Mammary epithelial cell (primary cell): ENCODE measurements around the gene EPHA2.

ENCODE experiments used
- EZH2 ChIP-seq: IDR thresholded peaks from 2 replicates; pipeline ENCODE4 v1.6.1; 2012; ENCODE audit warnings: low read length, inconsistent platforms, borderline replicate concordance
- TF ChIP-seq, protein P1 (sequence below), 2 donors: IDR thresholded peaks in 1 of 2; conservative IDR thresholded peaks in 1 of 2; 2 replicates each; pipeline ENCODE4 v1.5.1; 2011 to 2012; ENCODE audit warnings: inconsistent platforms in 2 of 2, low read length in 2 of 2, mild to moderate bottlenecking in 2 of 2, control low read depth in 1 of 2, low read depth in 1 of 2; ENCODE audit not compliant: insufficient read depth in 1 of 2; ENCODE audit errors: extremely low read depth in 1 of 2

DNA sequence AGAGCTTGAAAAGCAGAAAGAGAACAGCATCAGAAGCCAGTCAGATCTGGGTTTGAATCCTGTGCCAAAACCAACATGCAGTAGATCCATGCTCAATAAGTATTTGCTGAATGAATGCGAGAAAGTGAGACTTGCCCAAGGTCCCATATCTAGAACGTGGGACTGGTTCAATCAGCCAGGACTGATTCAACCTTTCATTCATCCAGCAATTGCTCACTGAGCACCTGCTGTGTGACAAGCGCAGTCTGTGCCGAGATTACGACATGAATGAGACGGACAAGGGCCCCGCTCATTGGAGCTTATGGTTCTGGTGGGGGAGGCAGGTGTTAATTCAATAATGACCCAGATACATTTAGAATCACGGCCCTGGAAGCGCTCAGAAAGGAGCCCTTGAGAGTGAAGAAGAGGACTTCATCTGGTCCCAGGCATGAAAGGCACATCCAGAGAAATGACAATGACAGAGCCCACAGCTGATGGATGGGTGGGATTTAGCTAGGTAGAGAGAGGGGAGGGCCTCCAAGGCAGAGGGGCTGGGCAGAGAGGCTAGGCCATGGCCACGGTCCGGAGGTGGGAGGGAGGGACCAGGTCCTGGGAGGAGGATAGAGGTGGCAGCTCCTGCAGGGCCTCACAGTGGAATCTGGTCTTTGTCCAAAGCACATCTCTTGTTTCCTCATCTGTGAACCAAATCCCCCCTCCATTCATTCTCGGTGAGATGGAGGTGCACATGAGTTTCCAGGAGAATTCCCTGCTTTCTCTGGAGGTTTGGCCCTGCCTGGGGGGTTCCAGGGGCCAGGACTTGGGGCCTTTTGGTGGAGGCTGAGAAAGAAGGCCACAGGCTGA is 78.2 kb downstream of the EPHA2 start:
- no peak for TF ChIP-seq EZH2
- TF ChIP-seq, protein P1, sequence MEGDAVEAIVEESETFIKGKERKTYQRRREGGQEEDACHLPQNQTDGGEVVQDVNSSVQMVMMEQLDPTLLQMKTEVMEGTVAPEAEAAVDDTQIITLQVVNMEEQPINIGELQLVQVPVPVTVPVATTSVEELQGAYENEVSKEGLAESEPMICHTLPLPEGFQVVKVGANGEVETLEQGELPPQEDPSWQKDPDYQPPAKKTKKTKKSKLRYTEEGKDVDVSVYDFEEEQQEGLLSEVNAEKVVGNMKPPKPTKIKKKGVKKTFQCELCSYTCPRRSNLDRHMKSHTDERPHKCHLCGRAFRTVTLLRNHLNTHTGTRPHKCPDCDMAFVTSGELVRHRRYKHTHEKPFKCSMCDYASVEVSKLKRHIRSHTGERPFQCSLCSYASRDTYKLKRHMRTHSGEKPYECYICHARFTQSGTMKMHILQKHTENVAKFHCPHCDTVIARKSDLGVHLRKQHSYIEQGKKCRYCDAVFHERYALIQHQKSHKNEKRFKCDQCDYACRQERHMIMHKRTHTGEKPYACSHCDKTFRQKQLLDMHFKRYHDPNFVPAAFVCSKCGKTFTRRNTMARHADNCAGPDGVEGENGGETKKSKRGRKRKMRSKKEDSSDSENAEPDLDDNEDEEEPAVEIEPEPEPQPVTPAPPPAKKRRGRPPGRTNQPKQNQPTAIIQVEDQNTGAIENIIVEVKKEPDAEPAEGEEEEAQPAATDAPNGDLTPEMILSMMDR (conservative IDR thresholded peaks at IDR 0.05 in 1 of 2, IDR thresholded peaks at IDR 0.05 in 1 of 2; ENCODE audit: extremely low read depth in 1 of 2, insufficient read depth in 1 of 2, low read depth in 1 of 2, low read length in 2 of 2), result no peak
